Hepatocyte (in vitro differentiated cells): ENCODE data around the gene ARHGAP15. TPM values are rescaled to one million over a fixed set of nuclear protein-coding genes. Genes with fewer than 3 reads are reported as not detected.

Experiments
- DNase-seq: peaks from one replicate; pipeline ENCODE4 v3.0.0-alpha.2; 2016; ENCODE audit warnings: low spot score
- H2AFZ ChIP-seq: fragments of 200-600 bp; sonication (generic); 2 replicates; pipeline ENCODE4 v1.6.0; 2016; ENCODE audit warnings: antibody characterized with exemption, mild to moderate bottlenecking
- H3K27ac ChIP-seq: fragments of 200-600 bp; sonication (generic); 2 replicates; pipeline ENCODE4 v1.5.1; 2016; ENCODE audit warnings: mild to moderate bottlenecking
- H3K27me3 ChIP-seq: fragments of 200-600 bp; sonication (generic); 2 replicates; pipeline ENCODE4 v1.6.1; 2016
- H3K36me3 ChIP-seq: fragments of 200-600 bp; sonication (generic); replicated peaks from 2 replicates; pipeline ENCODE4 v1.5.1; 2016; ENCODE audit warnings: low read depth; ENCODE audit not compliant: insufficient read depth
- H3K4me1 ChIP-seq: fragments of 200-600 bp; sonication (generic); 2 replicates; pipeline ENCODE4 v1.5.1; 2016; ENCODE audit warnings: mild to moderate bottlenecking, moderate library complexity; ENCODE audit not compliant: insufficient read depth
- H3K4me2 ChIP-seq: fragments of 200-600 bp; sonication (generic); 2 replicates; pipeline ENCODE4 v1.6.0; 2016
- H3K4me3 ChIP-seq: fragments of 200-600 bp; sonication (generic); 2 replicates; pipeline ENCODE4 v1.5.1; 2016; ENCODE audit warnings: mild to moderate bottlenecking
- H3K79me2 ChIP-seq: fragments of 200-600 bp; sonication (generic); 2 replicates; pipeline ENCODE4 v1.6.0; 2017; ENCODE audit warnings: mild to moderate bottlenecking
- H3K9me2 ChIP-seq: fragments of 200-600 bp; sonication (generic); replicated peaks from 2 replicates; pipeline ENCODE4 v1.6.0; 2017; ENCODE audit warnings: mild to moderate bottlenecking; ENCODE audit not compliant: insufficient read depth
- H3K9me3 ChIP-seq: fragments of 200-600 bp; sonication (generic); 2 replicates; pipeline ENCODE4 v1.5.1; 2016; ENCODE audit warnings: low read depth, mild to moderate bottlenecking
- H4K20me1 ChIP-seq: fragments of 200-600 bp; sonication (generic); 2 replicates; pipeline ENCODE4 v1.6.0; 2016; ENCODE audit warnings: mild to moderate bottlenecking; ENCODE audit not compliant: insufficient read depth, poor library complexity, severe bottlenecking
- CTCF ChIP-seq: fragments of 200-600 bp; sonication (generic); IDR thresholded peaks from 2 replicates; pipeline ENCODE4 v1.5.1; 2016; ENCODE audit warnings: antibody characterized with exemption, mild to moderate bottlenecking; ENCODE audit not compliant: poor library complexity
- EZH2 ChIP-seq: fragments of 200-600 bp; sonication (generic); IDR thresholded peaks from 2 replicates; pipeline ENCODE4 v1.6.1; 2016; ENCODE audit warnings: antibody characterized with exemption, mild to moderate bottlenecking, borderline replicate concordance
- EZH2phosphoT487 ChIP-seq: fragments of 200-600 bp; sonication (generic); IDR thresholded peaks from one replicate; pipeline ENCODE4 v1.6.1; 2018; ENCODE audit warnings: antibody characterized with exemption, mild to moderate bottlenecking, low read depth, moderate library complexity; ENCODE audit not compliant: unreplicated experiment, severe bottlenecking
- WGBS: methylation state at CpG from one replicate; pipeline ENCODE4 v1.1.6; 2016; ENCODE audit warnings: low lambda C conversion rate; ENCODE audit errors: missing lambda C conversion rate; 5-methylcytosine and 5-hydroxymethylcytosine counted together
- polyA plus RNA-seq: library from polyadenylated mRNA; unstranded; fragments of >200 nt; fragmentation: Nextera tagmentation; extraction: Ambion mirVana; gene quantifications from 2 replicates; pipeline ENCODE4 v1.2.1, GENCODE V29; 2016
- total RNA-seq: library from RNA; depleted of rRNA; stranded (reverse); fragments of >200 nt; gene quantifications from 2 replicates; pipeline ENCODE4 v1.2.3, GENCODE V29; 2014

ARHGAP15 gene
- total and polyA plus RNA-seq, 2 experiments from 2014 or later: 0.17 TPM; not detected in 1

DNA sequence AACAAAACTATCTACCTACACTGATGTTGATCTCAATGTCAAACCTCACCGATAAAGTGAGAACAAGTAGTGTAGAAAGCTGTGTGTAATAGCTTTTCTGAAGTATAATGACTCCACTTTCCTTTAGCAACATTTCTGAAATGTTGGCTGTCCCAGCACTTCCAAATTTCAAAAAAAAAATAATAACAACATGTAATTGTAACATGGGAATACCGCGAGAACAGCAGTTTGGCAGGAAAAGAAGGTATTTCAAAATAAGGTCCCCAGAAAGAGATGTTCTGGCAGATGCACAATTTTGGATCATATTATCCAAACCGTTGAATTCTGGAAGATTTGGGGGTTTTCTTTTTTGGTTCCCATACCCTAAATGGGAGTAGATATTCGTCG is 352.0 kb downstream of the ARHGAP15 start:
- Histone ChIP-seq H3K4me2 (no peak overlapping the region), H2AFZ (no peak overlapping the region)

DNA sequence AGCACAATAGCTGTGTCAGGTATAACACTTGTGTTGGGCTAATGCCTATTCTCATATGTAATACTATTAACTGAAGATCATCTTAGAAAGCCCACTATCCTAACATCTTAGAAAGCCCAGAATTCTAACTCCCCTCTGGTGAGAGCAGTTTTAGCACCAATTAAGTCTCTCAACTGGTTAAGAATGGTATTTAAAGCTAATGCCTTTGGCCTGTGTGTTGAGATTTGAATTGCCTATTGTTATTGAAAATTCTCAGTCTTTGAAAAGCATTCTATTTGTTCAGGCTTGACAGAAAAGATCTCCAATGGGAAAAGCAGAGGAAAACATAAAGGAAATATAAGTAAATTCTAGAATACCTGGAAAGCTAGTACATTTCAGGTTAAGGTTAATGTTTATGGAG is 352.5 kb downstream of the ARHGAP15 start:
- H3K9me3 ChIP-seq: no peaks in the 10 kb centered on the region
- H3K36me3 ChIP-seq: no peaks in the 10 kb centered on the region
- no peaks in the 10 kb centered on the region for H3K79me2 ChIP-seq
- TF ChIP-seq EZH2 (no peak), CTCF (no peak), EZH2phosphoT487 (no peak)
- no peaks in the 10 kb centered on the region for H3K4me1 ChIP-seq
- no peak for DNase-seq
- no peak overlapping the region for H3K4me3 ChIP-seq
- H3K4me2 ChIP-seq: no peak overlapping the region
- H2AFZ ChIP-seq: no peak overlapping the region
- H3K27me3 ChIP-seq: no peaks in the 10 kb centered on the region
- H3K27ac ChIP-seq: no peak overlapping the region
- no peaks in the 10 kb centered on the region for H3K9me2 ChIP-seq
- H4K20me1 ChIP-seq: no peaks in the 10 kb centered on the region

More for the DNA sequence above, 352.0 kb downstream of the ARHGAP15 start:
- Histone ChIP-seq H3K27me3 (no peaks in the 10 kb centered on the region), H3K4me1 (peaks cover under 1% of the 10 kb centered on the region), H3K4me3 (no peak overlapping the region), H3K9me2 (no peaks in the 10 kb centered on the region), H3K36me3 (no peaks in the 10 kb centered on the region), H3K27ac (no peak overlapping the region), H3K9me3 (no peaks in the 10 kb centered on the region), H4K20me1 (no peaks in the 10 kb centered on the region), H3K79me2 (no peaks in the 10 kb centered on the region)
- DNase-seq: no peak
- WGBS: 64% methylated on average over 6 of the region's 6 CpGs
- TF ChIP-seq EZH2: no peak
- TF ChIP-seq CTCF: no peak
- TF ChIP-seq EZH2phosphoT487: no peak

DNA sequence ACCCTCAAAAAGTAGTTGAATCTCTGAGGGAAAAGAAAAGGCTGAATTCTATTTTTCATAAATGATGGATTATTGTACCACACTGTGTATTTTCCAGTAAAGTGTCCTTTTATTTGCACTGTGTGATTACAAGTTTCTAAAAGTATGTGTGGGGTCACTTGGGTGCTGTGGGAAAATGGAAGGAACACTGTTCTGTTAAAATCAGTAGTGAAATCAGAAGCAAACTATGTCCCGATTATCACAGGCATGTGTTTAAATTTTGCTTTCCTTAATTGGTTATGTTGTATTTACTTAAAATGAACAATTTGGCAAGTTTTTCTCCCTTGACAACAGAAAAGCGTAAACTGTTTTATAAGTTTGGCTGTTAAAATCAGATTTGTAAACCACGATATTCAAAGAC is 353.1 kb downstream of the ARHGAP15 start:
- Histone ChIP-seq H3K4me3 (no peak overlapping the region), H3K4me2 (peak overlapping the region; percentile 23), H4K20me1 (no peaks in the 10 kb centered on the region), H3K79me2 (no peaks in the 10 kb centered on the region), H2AFZ (no peak overlapping the region), H3K9me3 (no peaks in the 10 kb centered on the region), H3K36me3 (no peaks in the 10 kb centered on the region), H3K9me2 (no peaks in the 10 kb centered on the region), H3K27me3 (no peaks in the 10 kb centered on the region), H3K4me1 (no peaks in the 10 kb centered on the region), H3K27ac (no peak overlapping the region)
- WGBS: 50% methylated on average over 3 of the region's 3 CpGs
- no peak for TF ChIP-seq CTCF
- TF ChIP-seq EZH2phosphoT487: no peak
- TF ChIP-seq EZH2: no peak
- no peak for DNase-seq

DNA sequence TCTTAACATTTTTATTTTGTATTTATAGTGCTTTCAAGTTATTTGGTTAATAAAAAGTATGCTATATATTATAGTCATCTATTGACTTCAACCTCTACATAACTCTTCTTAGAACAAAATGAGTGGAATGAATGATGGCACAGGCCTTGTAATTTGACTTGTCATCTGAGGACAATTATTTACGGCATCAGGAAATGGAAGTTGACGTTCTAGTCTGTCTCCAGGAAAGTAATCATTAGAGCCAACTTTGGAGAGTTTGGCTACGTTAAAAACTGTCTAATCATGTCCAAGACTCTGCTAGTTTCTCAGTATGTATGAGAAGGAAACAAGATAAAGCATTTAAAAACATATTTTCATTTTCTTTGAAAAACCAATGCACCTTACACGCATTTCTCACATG is 353.6 kb downstream of the ARHGAP15 start:
- H2AFZ ChIP-seq: no peak overlapping the region
- DNase-seq: no peak
- no peaks in the 10 kb centered on the region for H3K9me3 ChIP-seq
- H4K20me1 ChIP-seq: no peaks in the 10 kb centered on the region
- no peak overlapping the region for H3K27ac ChIP-seq
- TF ChIP-seq EZH2phosphoT487 (no peak), EZH2 (no peak), CTCF (no peak)
- WGBS: 68% methylated on average over 4 of the region's 4 CpGs
- peak overlapping the region; percentile 23 for H3K4me2 ChIP-seq
- no peaks in the 10 kb centered on the region for H3K79me2 ChIP-seq
- H3K27me3 ChIP-seq: no peaks in the 10 kb centered on the region
- H3K4me3 ChIP-seq: no peak overlapping the region
- H3K36me3 ChIP-seq: no peaks in the 10 kb centered on the region
- H3K9me2 ChIP-seq: no peaks in the 10 kb centered on the region
- H3K4me1 ChIP-seq: no peaks in the 10 kb centered on the region
